Neural progenitor cell (in vitro differentiated cells): ENCODE results near the gene DCUN1D3. TPM values are rescaled to one million over a fixed set of nuclear protein-coding genes. Genes with fewer than 3 reads are reported as not detected.

ENCODE experiments used
- DNase-seq: peaks from one replicate; pipeline ENCODE4 v3.0.0-alpha.2; 2016; ENCODE audit warnings: low spot score
- H2AFZ ChIP-seq: fragments of 200-600 bp; sonication (generic); replicated peaks from 2 replicates; pipeline ENCODE4 v1.6.1; 2016; ENCODE audit warnings: antibody characterized with exemption
- H3F3A ChIP-seq: fragments of 200-600 bp; sonication (generic); 2 replicates; pipeline ENCODE4 v1.6.1; 2016; ENCODE audit warnings: antibody characterized with exemption, low read depth
- H3K27ac ChIP-seq: fragments of 200-600 bp; sonication (generic); 2 replicates; pipeline ENCODE4 v1.5.1; 2016; ENCODE audit warnings: mild to moderate bottlenecking
- H3K27me3 ChIP-seq: fragments of 200-600 bp; sonication (generic); 2 replicates; pipeline ENCODE4 v1.6.1; 2016; ENCODE audit warnings: mild to moderate bottlenecking, moderate library complexity
- H3K36me3 ChIP-seq: fragments of 200-600 bp; sonication (generic); 2 replicates; pipeline ENCODE4 v1.5.1; 2016
- H3K4me1 ChIP-seq: fragments of 200-600 bp; sonication (generic); 2 replicates; pipeline ENCODE4 v1.6.1; 2016; ENCODE audit warnings: mixed run types
- H3K4me2 ChIP-seq: fragments of 200-600 bp; sonication (generic); 2 replicates; pipeline ENCODE4 v1.6.1; 2016
- H3K4me3 ChIP-seq: fragments of 200-600 bp; sonication (generic); 2 replicates; pipeline ENCODE4 v1.5.1; 2016
- H3K79me2 ChIP-seq: fragments of 200-600 bp; sonication (generic); 2 replicates; pipeline ENCODE4 v1.6.1; 2016; ENCODE audit warnings: low read depth
- H3K9ac ChIP-seq: fragments of 200-600 bp; sonication (generic); 2 replicates; pipeline ENCODE4 v1.6.1; 2016
- H3K9me3 ChIP-seq: fragments of 200-600 bp; sonication (generic); 2 replicates; pipeline ENCODE4 v1.5.1; 2016; ENCODE audit warnings: low read depth
- H4K20me1 ChIP-seq: fragments of 200-600 bp; sonication (generic); 2 replicates; pipeline ENCODE4 v1.6.1; 2016; ENCODE audit warnings: low read depth
- H3K27ac Mint-ChIP-seq: 3 replicates; pipeline ENCODE4 v1.8.0; 2021; ENCODE audit warnings: mixed read lengths
- H3K27me3 Mint-ChIP-seq: 2 replicates; pipeline ENCODE4 v1.8.0; 2022; ENCODE audit warnings: low read depth, mild to moderate bottlenecking, inconsistent platforms, moderate library complexity, mixed read lengths; ENCODE audit not compliant: insufficient read depth
- H3K36me3 Mint-ChIP-seq: 3 replicates; pipeline ENCODE4 v1.8.0; 2021; ENCODE audit warnings: mixed read lengths
- H3K4me1 Mint-ChIP-seq: 3 replicates; pipeline ENCODE4 v1.8.0; 2021; ENCODE audit warnings: mixed read lengths
- H3K4me3 Mint-ChIP-seq: 3 replicates; pipeline ENCODE4 v1.8.0; 2021; ENCODE audit warnings: mild to moderate bottlenecking, moderate library complexity, mixed read lengths
- H3K9me3 Mint-ChIP-seq: 3 replicates; pipeline ENCODE4 v1.8.0; 2020; ENCODE audit warnings: mixed read lengths
- EZH2 ChIP-seq: fragments of 200-600 bp; sonication (generic); IDR thresholded peaks from 2 replicates; pipeline ENCODE4 v1.6.1; 2017; ENCODE audit warnings: antibody characterized with exemption, mild to moderate bottlenecking, moderate library complexity
- EZH2phosphoT487 ChIP-seq: fragments of 200-600 bp; sonication (generic); IDR thresholded peaks from 2 replicates; pipeline ENCODE4 v1.6.1; 2017; ENCODE audit warnings: antibody characterized with exemption
- total RNA-seq: library from RNA; depleted of rRNA; stranded (reverse); fragments of >200 nt; gene quantifications from 2 replicates; pipeline ENCODE4 v1.2.3, GENCODE V29; 2015; ENCODE audit warnings: low replicate concordance
- TF ChIP-seq, protein P1 (sequence below): fragments of 200-600 bp; sonication (generic); IDR thresholded peaks from 2 replicates; pipeline ENCODE4 v1.5.1; 2017; ENCODE audit warnings: antibody characterized with exemption, mild to moderate bottlenecking

Gene DCUN1D3
- total RNA-seq, 1 donor from 2014 or later: 18.2 TPM

- Histone ChIP-seq H3F3A (no peaks in the 10 kb centered on the region), H3K79me2 (no peaks in the 10 kb centered on the region), H3K4me3 (no peak overlapping the region), H3K27ac (no peak overlapping the region), H3K36me3 (no peaks in the 10 kb centered on the region), H2AFZ (no peak overlapping the region), H4K20me1 (no peaks in the 10 kb centered on the region), H3K27me3 (no peaks in the 10 kb centered on the region), H3K9me3 (no peaks in the 10 kb centered on the region), H3K9ac (peak overlapping the region; percentile 30), H3K4me1 (no peaks in the 10 kb centered on the region), H3K4me2 (no peak overlapping the region)
- Mint-ChIP-seq H3K27me3 (no peaks in the 10 kb centered on the region), H3K4me1 (peaks cover 3% of the 10 kb centered on the region), H3K4me3 (no peak overlapping the region), H3K36me3 (peaks cover 5% of the 10 kb centered on the region), H3K27ac (no peak overlapping the region), H3K9me3 (no peaks in the 10 kb centered on the region)
- DNase-seq: no peak
- TF ChIP-seq, protein P1, sequence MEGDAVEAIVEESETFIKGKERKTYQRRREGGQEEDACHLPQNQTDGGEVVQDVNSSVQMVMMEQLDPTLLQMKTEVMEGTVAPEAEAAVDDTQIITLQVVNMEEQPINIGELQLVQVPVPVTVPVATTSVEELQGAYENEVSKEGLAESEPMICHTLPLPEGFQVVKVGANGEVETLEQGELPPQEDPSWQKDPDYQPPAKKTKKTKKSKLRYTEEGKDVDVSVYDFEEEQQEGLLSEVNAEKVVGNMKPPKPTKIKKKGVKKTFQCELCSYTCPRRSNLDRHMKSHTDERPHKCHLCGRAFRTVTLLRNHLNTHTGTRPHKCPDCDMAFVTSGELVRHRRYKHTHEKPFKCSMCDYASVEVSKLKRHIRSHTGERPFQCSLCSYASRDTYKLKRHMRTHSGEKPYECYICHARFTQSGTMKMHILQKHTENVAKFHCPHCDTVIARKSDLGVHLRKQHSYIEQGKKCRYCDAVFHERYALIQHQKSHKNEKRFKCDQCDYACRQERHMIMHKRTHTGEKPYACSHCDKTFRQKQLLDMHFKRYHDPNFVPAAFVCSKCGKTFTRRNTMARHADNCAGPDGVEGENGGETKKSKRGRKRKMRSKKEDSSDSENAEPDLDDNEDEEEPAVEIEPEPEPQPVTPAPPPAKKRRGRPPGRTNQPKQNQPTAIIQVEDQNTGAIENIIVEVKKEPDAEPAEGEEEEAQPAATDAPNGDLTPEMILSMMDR: no peak
- TF ChIP-seq EZH2phosphoT487 (no peak), EZH2 (no peak)
Observed at GRCh38 chr16:20846551-20846950, 53.6 kb downstream of the DCUN1D3 start.

DNA sequence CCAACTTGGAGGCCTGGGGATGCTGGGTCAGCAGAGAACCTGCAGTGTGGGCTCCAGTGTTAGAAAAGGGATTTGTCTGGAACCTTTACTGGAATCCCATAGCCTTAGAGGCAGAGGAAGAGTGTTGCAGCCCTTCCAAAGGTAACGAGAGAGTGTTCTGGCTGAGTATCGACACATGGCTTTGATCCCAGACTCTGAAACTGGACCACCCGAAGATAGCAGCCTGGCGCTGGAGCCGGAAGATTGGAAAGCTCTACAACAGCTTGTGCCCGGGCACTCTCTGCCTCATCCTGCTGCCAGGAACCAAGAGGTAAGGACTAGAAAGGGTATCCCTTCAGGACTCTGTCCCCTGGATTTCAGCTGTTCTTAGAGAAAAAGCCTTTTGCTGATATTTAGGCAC lies 54.1 kb downstream of the DCUN1D3 start:
- H3K36me3 ChIP-seq: no peaks in the 10 kb centered on the region
- Mint-ChIP-seq H3K27ac (no peak overlapping the region), H3K4me3 (no peak overlapping the region), H3K36me3 (peaks cover 7% of the 10 kb centered on the region), H3K27me3 (no peaks in the 10 kb centered on the region), H3K4me1 (peaks cover 3% of the 10 kb centered on the region), H3K9me3 (no peaks in the 10 kb centered on the region)
- H4K20me1 ChIP-seq: no peaks in the 10 kb centered on the region
- H3F3A ChIP-seq: no peaks in the 10 kb centered on the region
- no peak for DNase-seq
- no peak overlapping the region for H3K9ac ChIP-seq
- TF ChIP-seq EZH2: no peak
- no peak for TF ChIP-seq EZH2phosphoT487
- TF ChIP-seq, protein P1: no peak
- no peaks in the 10 kb centered on the region for H3K9me3 ChIP-seq
- no peak overlapping the region for H3K27ac ChIP-seq
- H3K4me1 ChIP-seq: no peaks in the 10 kb centered on the region
- H3K27me3 ChIP-seq: no peaks in the 10 kb centered on the region
- no peaks in the 10 kb centered on the region for H3K79me2 ChIP-seq
- no peak overlapping the region for H3K4me3 ChIP-seq
- no peak overlapping the region for H3K4me2 ChIP-seq
- no peak overlapping the region for H2AFZ ChIP-seq

- Mint-ChIP-seq H3K4me3 (no peak overlapping the region), H3K9me3 (no peaks in the 10 kb centered on the region), H3K4me1 (no peaks in the 10 kb centered on the region), H3K27me3 (no peaks in the 10 kb centered on the region), H3K27ac (peak overlapping the region; percentile 15), H3K36me3 (peaks cover 7% of the 10 kb centered on the region)
- H3K79me2 ChIP-seq: no peaks in the 10 kb centered on the region
- H3K27me3 ChIP-seq: no peaks in the 10 kb centered on the region
- no peaks in the 10 kb centered on the region for H3F3A ChIP-seq
- no peaks in the 10 kb centered on the region for H4K20me1 ChIP-seq
- H3K36me3 ChIP-seq: no peaks in the 10 kb centered on the region
- no peaks in the 10 kb centered on the region for H3K4me1 ChIP-seq
- TF ChIP-seq EZH2phosphoT487 (no peak), EZH2 (no peak)
- TF ChIP-seq, protein P1: no peak
- H3K9me3 ChIP-seq: no peaks in the 10 kb centered on the region
- no peak overlapping the region for H3K27ac ChIP-seq
- H3K4me3 ChIP-seq: no peak overlapping the region
- DNase-seq: no peak
- H3K9ac ChIP-seq: no peak overlapping the region
- no peak overlapping the region for H2AFZ ChIP-seq
- no peak overlapping the region for H3K4me2 ChIP-seq
Observed at GRCh38 chr16:20844588-20844987, 55.6 kb downstream of the DCUN1D3 start.
